Gastroesophageal sphincter (tissue), 4 donors: Measurements from ENCODE around the gene CD84. TPM values are rescaled to one million over a fixed set of nuclear protein-coding genes. Genes with fewer than 3 reads are reported as not detected.

ENCODE experiments used
- ATAC-seq: fragments of 150-250 bp; one replicate; pipeline ENCODE4 v1.9.1; 2016; ENCODE audit warnings: mild to moderate bottlenecking, moderate library complexity
- H3K27ac ChIP-seq, 4 donors: fragments of 200-600 bp; sonication (generic) in 3 of 4; 1 replicate in 3 of 4; 2 replicates in 1 of 4; pipeline ENCODE4 v1.5.1; 2016 to 2019
- H3K27me3 ChIP-seq: fragments of 200-600 bp; sonication (generic); one replicate; pipeline ENCODE4 v1.5.1; 2019
- H3K36me3 ChIP-seq, 2 donors: fragments of 200-600 bp; sonication (generic); one replicate each; pipeline ENCODE4 v1.5.1; 2019; ENCODE audit warnings: control low read depth in 1 of 2
- H3K4me1 ChIP-seq, 3 donors: fragments of 200-600 bp; sonication (generic); 1 replicate in 2 of 3; 2 replicates in 1 of 3; pipeline ENCODE4 v1.5.1; 2016 to 2019; ENCODE audit warnings: control low read depth in 2 of 3
- H3K4me3 ChIP-seq, 2 donors: fragments of 200-600 bp; sonication (generic); one replicate each; pipeline ENCODE4 v1.5.1; 2019; ENCODE audit warnings: mild to moderate bottlenecking in 1 of 2, moderate library complexity in 1 of 2
- H3K9me3 ChIP-seq, 3 donors: fragments of 200-600 bp; sonication (generic); one replicate each; pipeline ENCODE4 v1.5.1; 2017 to 2019; ENCODE audit warnings: control low read depth in 2 of 3
- EP300 ChIP-seq: sonication (generic); formaldehyde crosslinking; IDR thresholded peaks from one replicate; pipeline ENCODE4 v1.6.1; 2017; ENCODE audit warnings: antibody characterized with exemption, mild to moderate bottlenecking
- POLR2A ChIP-seq, 2 donors: fragments of 450-650 bp; IDR thresholded peaks; one replicate each; pipeline ENCODE4 v1.6.1; 2017; ENCODE audit warnings: antibody characterized with exemption in 2 of 2, mild to moderate bottlenecking in 2 of 2, moderate library complexity in 1 of 2
- POLR2AphosphoS5 ChIP-seq: sonication (generic); formaldehyde crosslinking; IDR thresholded peaks from one replicate; pipeline ENCODE4 v1.6.1; 2017; ENCODE audit warnings: antibody characterized with exemption
- WGBS, 2 donors: methylation state at CpG; one replicate each; pipeline ENCODE4 v1.1.5; 2018; ENCODE audit warnings: low coverage in 1 of 2; 5-methylcytosine and 5-hydroxymethylcytosine counted together
- total RNA-seq, 4 donors: library from RNA; depleted of rRNA; stranded (reverse); fragments of >200 nt; gene quantifications; one replicate each; pipeline ENCODE4 v1.1.0, GENCODE V29; 2016
- TF ChIP-seq, protein P1 (sequence below), 4 experiments: fragments of 200-600 bp in 2 of 4; fragments of 450-650 bp in 2 of 4; sonication (generic) in 1 of 4; IDR thresholded peaks; one replicate each; pipeline ENCODE4 v1.5.1; 2017 to 2019; ENCODE audit warnings: antibody characterized with exemption in 4 of 4, mild to moderate bottlenecking in 2 of 4, moderate library complexity in 2 of 4

The CD84 gene
- total RNA-seq, 4 donors from 2014 or later = 3.0 to 6.7 (median 4.3) TPM

- TF ChIP-seq EP300 (no peak), POLR2AphosphoS5 (no peak), POLR2A (IDR thresholded peaks at IDR 0.05) (no peak)
- TF ChIP-seq, protein P1, sequence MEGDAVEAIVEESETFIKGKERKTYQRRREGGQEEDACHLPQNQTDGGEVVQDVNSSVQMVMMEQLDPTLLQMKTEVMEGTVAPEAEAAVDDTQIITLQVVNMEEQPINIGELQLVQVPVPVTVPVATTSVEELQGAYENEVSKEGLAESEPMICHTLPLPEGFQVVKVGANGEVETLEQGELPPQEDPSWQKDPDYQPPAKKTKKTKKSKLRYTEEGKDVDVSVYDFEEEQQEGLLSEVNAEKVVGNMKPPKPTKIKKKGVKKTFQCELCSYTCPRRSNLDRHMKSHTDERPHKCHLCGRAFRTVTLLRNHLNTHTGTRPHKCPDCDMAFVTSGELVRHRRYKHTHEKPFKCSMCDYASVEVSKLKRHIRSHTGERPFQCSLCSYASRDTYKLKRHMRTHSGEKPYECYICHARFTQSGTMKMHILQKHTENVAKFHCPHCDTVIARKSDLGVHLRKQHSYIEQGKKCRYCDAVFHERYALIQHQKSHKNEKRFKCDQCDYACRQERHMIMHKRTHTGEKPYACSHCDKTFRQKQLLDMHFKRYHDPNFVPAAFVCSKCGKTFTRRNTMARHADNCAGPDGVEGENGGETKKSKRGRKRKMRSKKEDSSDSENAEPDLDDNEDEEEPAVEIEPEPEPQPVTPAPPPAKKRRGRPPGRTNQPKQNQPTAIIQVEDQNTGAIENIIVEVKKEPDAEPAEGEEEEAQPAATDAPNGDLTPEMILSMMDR (IDR thresholded peaks at IDR 0.05) = no peak
- WGBS, 2 donors = 33 to 67% methylated on average over 1 of the region's 1 CpG
- peaks cover 0 to 15% (median 0%) of the 10 kb centered on the region in 3 donors for H3K9me3 ChIP-seq
- no peak overlapping the region for H3K27ac ChIP-seq
- ATAC-seq = no peak
- no peaks in the 10 kb centered on the region for H3K27me3 ChIP-seq
- H3K4me1 ChIP-seq = no peaks in the 10 kb centered on the region
- no peaks in the 10 kb centered on the region for H3K36me3 ChIP-seq
- no peak overlapping the region for H3K4me3 ChIP-seq
These were observed 1.0 kb upstream of the CD84 start for GRCh38 chr1:160580221-160580812.

- TF ChIP-seq POLR2AphosphoS5 = no peak
- no peak for TF ChIP-seq EP300
- TF ChIP-seq, protein P1 (IDR thresholded peaks at IDR 0.05) = no peak
- no peak for TF ChIP-seq POLR2A (IDR thresholded peaks at IDR 0.05)
- no peaks in the 10 kb centered on the region for H3K27me3 ChIP-seq
- no peak for ATAC-seq
- peaks cover 0 to 9% (median 0%) of the 10 kb centered on the region in 3 donors for H3K9me3 ChIP-seq
- no peaks in the 10 kb centered on the region for H3K36me3 ChIP-seq
- H3K4me1 ChIP-seq = no peaks in the 10 kb centered on the region
- no peak overlapping the region for H3K27ac ChIP-seq
- H3K4me3 ChIP-seq = peak overlapping the region; percentile 19 to 24
- WGBS, 2 donors = 13 to 40% methylated on average over 3 of the region's 3 CpGs
These were observed 638 bp downstream of the CD84 start for GRCh38 chr1:160578525-160579191.

DNA sequence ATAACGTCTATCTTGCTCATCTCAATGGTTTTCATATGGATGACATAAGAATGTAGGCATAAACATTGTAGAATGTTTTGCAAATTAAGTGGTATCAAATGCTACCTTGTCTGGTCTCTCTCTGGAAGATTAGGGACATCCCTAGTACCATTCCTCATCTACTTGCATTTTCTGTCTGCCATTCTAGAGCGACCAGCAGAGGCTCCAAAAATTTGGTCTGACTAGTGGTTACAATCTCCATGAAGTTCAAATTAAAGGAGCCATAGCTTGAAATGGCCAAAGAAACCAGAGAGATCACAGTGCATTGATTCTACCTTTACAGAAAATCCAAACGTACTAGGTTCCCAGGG, 1.1 kb downstream of the CD84 start:
- Histone ChIP-seq H3K36me3 (no peaks in the 10 kb centered on the region), H3K27ac (no peak overlapping the region), H3K9me3 (peaks cover 0 to 4% (median 0%) of the 10 kb centered on the region in 3 donors), H3K4me1 (no peaks in the 10 kb centered on the region), H3K4me3 (peak overlapping the region; percentile 19 to 24), H3K27me3 (no peaks in the 10 kb centered on the region)
- 46 to 51% methylated on average over 2 to 3 of the region's 3 CpGs for WGBS, 2 donors
- no peak for ATAC-seq
- TF ChIP-seq POLR2AphosphoS5 = no peak
- TF ChIP-seq, protein P1 (IDR thresholded peaks at IDR 0.05) = no peak
- TF ChIP-seq EP300 = no peak
- TF ChIP-seq POLR2A (IDR thresholded peaks at IDR 0.05) = no peak

GRCh38 chr1:160577671-160578070, 1.6 kb downstream of the CD84 start:
- Histone ChIP-seq H3K4me1 (no peaks in the 10 kb centered on the region), H3K9me3 (no peaks in the 10 kb centered on the region), H3K4me3 (peak overlapping the region in 1 of 2 donors; percentile 24), H3K27ac (no peak overlapping the region), H3K27me3 (no peaks in the 10 kb centered on the region), H3K36me3 (no peaks in the 10 kb centered on the region)
- 56 to 89% methylated on average over 1 to 2 of the region's 2 CpGs for WGBS, 2 donors
- TF ChIP-seq POLR2AphosphoS5 = no peak
- no peak for TF ChIP-seq POLR2A (IDR thresholded peaks at IDR 0.05)
- TF ChIP-seq, protein P1 (IDR thresholded peaks at IDR 0.05) = no peak
- no peak for TF ChIP-seq EP300
- no peak for ATAC-seq

DNA sequence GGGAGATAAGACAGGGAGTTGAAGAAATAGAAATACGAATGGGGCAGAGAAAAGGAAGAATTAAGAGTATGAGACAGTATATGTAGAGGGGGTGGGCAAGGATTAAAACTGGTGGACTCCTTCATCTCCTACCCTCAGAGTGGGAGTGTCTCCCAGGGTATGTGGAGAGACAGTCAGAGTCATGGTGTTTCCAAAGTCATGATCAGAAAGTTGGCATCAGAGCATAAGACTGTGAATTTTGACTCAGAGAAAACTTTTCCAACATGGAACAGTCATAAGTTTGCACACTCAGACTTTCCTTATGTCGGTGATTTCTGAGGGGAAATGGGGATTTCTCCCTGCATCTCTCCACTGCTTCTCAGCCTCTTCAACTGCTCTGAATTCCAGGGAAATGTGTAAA, 2.4 kb downstream of the CD84 start:
- TF ChIP-seq POLR2A (IDR thresholded peaks at IDR 0.05) (no peak), EP300 (no peak), POLR2AphosphoS5 (no peak)
- TF ChIP-seq, protein P1 (IDR thresholded peaks at IDR 0.05) = no peak
- H3K27ac ChIP-seq = no peak overlapping the region
- H3K4me1 ChIP-seq = no peaks in the 10 kb centered on the region
- no peaks in the 10 kb centered on the region for H3K27me3 ChIP-seq
- 83 to 100% methylated on average over 1 of the region's 2 CpGs for WGBS, 2 donors
- no peaks in the 10 kb centered on the region for H3K36me3 ChIP-seq
- no peaks in the 10 kb centered on the region for H3K9me3 ChIP-seq
- no peak overlapping the region for H3K4me3 ChIP-seq
- no peak for ATAC-seq
